Ascending aorta (tissue), 2 donors: ENCODE data around the gene TOMM6. TPM values are rescaled to one million over a fixed set of nuclear protein-coding genes. Genes with fewer than 3 reads are reported as not detected.

Experiments
- DNase-seq, 2 donors: peaks; one replicate each; pipeline ENCODE4 v3.0.0-alpha.2; 2019; ENCODE audit warnings: low spot score in 2 of 2
- H3K27ac ChIP-seq, 2 donors: fragments of 200-600 bp; sonication (generic); one replicate each; pipeline ENCODE4 v1.5.1; 2016 to 2017; ENCODE audit warnings: mild to moderate bottlenecking in 1 of 2
- H3K27me3 ChIP-seq: fragments of 200-600 bp; sonication (generic); one replicate; pipeline ENCODE4 v1.5.1; 2017
- H3K36me3 ChIP-seq, 2 donors: fragments of 200-600 bp; sonication (generic); one replicate each; pipeline ENCODE4 v1.5.1; 2016
- H3K4me1 ChIP-seq, 2 donors: fragments of 200-600 bp; sonication (generic); one replicate each; pipeline ENCODE4 v1.5.1; 2016 to 2017; ENCODE audit warnings: mild to moderate bottlenecking in 1 of 2
- H3K4me3 ChIP-seq, 2 donors: fragments of 200-600 bp; sonication (generic); one replicate each; pipeline ENCODE4 v1.5.1; 2016 to 2017; ENCODE audit warnings: mild to moderate bottlenecking in 1 of 2
- H3K9me3 ChIP-seq, 2 donors: fragments of 200-600 bp; sonication (generic); one replicate each; pipeline ENCODE4 v1.5.1; 2016
- CTCF ChIP-seq, 3 experiments: fragments of 200-600 bp in 2 of 3; fragments of 450-650 bp in 1 of 3; sonication (generic) in 2 of 3; IDR thresholded peaks; one replicate each; pipeline ENCODE4 v1.5.1; 2016 to 2019; ENCODE audit warnings: antibody characterized with exemption in 3 of 3, mild to moderate bottlenecking in 1 of 3, moderate library complexity in 1 of 3
- intact Hi-C: fragments of 100-400 bp; cut with DNase I; formaldehyde crosslinking; loops from one replicate; pipeline ENCODE4 v1.15.1; 2023
- total RNA-seq: library from RNA; depleted of rRNA; stranded (reverse); fragments of >200 nt; gene quantifications from one replicate; pipeline ENCODE4 v1.1.0, GENCODE V29; 2016

TOMM6 gene
- total RNA-seq, 1 donor from 2014 or later: 79.9 TPM

- Histone ChIP-seq H3K4me1 (no peaks in the 10 kb centered on the region), H3K36me3 (no peaks in the 10 kb centered on the region), H3K4me3 (no peak overlapping the region), H3K27me3 (no peaks in the 10 kb centered on the region), H3K27ac (no peak overlapping the region), H3K9me3 (no peaks in the 10 kb centered on the region)
- intact Hi-C loops: no loop called here
- no peak for DNase-seq
- no peak for TF ChIP-seq CTCF (IDR thresholded peaks at IDR 0.05)
Measured at GRCh38 chr6:41836660-41837052, 49.2 kb downstream of the TOMM6 start.

Other genes starting within 250 kb of the TOMM6 start
- gene FOXP4, start 241.3 kb upstream of the TOMM6 start, total RNA-seq: 19.5 TPM
- gene MDFI, start 149.2 kb upstream of the TOMM6 start, total RNA-seq: 94.7 TPM
- 18.6 TPM for gene TFEB, start 52.1 kb upstream of the TOMM6 start, total RNA-seq
- gene PGC, start 40.3 kb upstream of the TOMM6 start, total RNA-seq: 0.53 TPM
- gene FRS3, start 7.8 kb upstream of the TOMM6 start, total RNA-seq: 26.0 TPM
- 15.5 TPM for gene PRICKLE4, start 6.9 kb upstream of the TOMM6 start, total RNA-seq
- 8.7 TPM for gene USP49, start 107.7 kb downstream of the TOMM6 start, total RNA-seq
- 13.5 TPM for gene MED20, start 133.4 kb downstream of the TOMM6 start, total RNA-seq
- gene BYSL, start 133.8 kb downstream of the TOMM6 start, total RNA-seq: 1.6 TPM
- gene CCND3, start 154.1 kb downstream of the TOMM6 start, total RNA-seq: 130 TPM